Measurements from ENCODE around the gene SEZ6L. TPM values are rescaled to one million over a fixed set of nuclear protein-coding genes. Genes with fewer than 3 reads are reported as not detected.

The SEZ6L gene
- polyA plus RNA-seq, 1 donor from 2014 or later, result 31.9 TPM

DNA sequence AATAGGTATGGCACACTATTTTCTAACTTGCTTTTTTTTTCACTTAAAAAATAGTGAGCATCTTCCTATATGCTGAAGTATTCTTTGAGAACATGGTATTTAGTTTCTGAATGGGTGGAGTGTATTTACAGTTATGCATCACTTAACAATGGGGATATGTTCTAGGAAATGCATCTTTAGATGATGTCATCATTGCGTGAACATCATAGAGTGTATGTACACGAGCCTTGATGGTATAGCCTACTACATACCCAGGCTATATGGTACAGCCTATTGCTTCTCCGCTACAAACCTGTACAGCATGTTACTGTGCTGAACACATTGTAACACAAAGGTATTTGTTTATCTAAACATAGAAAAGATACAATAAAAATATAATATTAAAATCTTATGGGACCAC is 135.5 kb downstream of the SEZ6L start:
- H4K20me1 ChIP-seq (ENCODE audit: insufficient read depth), result no peaks in the 10 kb centered on the region
- H3K4me3 ChIP-seq (ENCODE audit: low read length), result no peak overlapping the region
- no peak overlapping the region for H3K9ac ChIP-seq (ENCODE audit: low read length)
- H3K27me3 ChIP-seq (ENCODE audit: insufficient read depth, low read depth, low read length), result no peaks in the 10 kb centered on the region
- H3K36me3 ChIP-seq (ENCODE audit: insufficient read depth, low read length), result no peaks in the 10 kb centered on the region
- no peak overlapping the region for H3K27ac ChIP-seq (ENCODE audit: low read length)
- no peaks in the 10 kb centered on the region for H3K79me2 ChIP-seq (replicated peaks; ENCODE audit: insufficient read depth, low read length)
- no peak overlapping the region for H2AFZ ChIP-seq (ENCODE audit: low read depth, low read length)
- no peaks in the 10 kb centered on the region for H3K9me2 ChIP-seq (ENCODE audit: insufficient read depth, low read length)
- H3K9me3 ChIP-seq (ENCODE audit: low read length), result no peaks in the 10 kb centered on the region
- no peak overlapping the region for H3K4me2 ChIP-seq (ENCODE audit: low read length)
- H3F3A ChIP-seq (ENCODE audit: insufficient read depth, low read length, poor library complexity, severe bottlenecking), result no peaks in the 10 kb centered on the region
- TF ChIP-seq EZH2 (IDR thresholded peaks at IDR 0.05; ENCODE audit: borderline replicate concordance, insufficient read depth, low read length, poor library complexity, severe bottlenecking) (no peak), MXI1 (conservative IDR thresholded peaks at IDR 0.05; ENCODE audit: poor library complexity, severe bottlenecking) (no peak), TAF1 (IDR thresholded peaks at IDR 0.05; ENCODE audit: low read depth) (no peak), POLR2AphosphoS5 (IDR thresholded peaks at IDR 0.05) (no peak), RAD21 (conservative IDR thresholded peaks at IDR 0.05) (no peak), SMC3 (conservative IDR thresholded peaks at IDR 0.05; ENCODE audit: poor library complexity) (no peak), EP300 (conservative IDR thresholded peaks at IDR 0.05; ENCODE audit: poor library complexity, severe bottlenecking) (no peak)
- TF ChIP-seq, protein P1, sequence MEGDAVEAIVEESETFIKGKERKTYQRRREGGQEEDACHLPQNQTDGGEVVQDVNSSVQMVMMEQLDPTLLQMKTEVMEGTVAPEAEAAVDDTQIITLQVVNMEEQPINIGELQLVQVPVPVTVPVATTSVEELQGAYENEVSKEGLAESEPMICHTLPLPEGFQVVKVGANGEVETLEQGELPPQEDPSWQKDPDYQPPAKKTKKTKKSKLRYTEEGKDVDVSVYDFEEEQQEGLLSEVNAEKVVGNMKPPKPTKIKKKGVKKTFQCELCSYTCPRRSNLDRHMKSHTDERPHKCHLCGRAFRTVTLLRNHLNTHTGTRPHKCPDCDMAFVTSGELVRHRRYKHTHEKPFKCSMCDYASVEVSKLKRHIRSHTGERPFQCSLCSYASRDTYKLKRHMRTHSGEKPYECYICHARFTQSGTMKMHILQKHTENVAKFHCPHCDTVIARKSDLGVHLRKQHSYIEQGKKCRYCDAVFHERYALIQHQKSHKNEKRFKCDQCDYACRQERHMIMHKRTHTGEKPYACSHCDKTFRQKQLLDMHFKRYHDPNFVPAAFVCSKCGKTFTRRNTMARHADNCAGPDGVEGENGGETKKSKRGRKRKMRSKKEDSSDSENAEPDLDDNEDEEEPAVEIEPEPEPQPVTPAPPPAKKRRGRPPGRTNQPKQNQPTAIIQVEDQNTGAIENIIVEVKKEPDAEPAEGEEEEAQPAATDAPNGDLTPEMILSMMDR (IDR thresholded peaks at IDR 0.05; ENCODE audit: poor library complexity, severe bottlenecking), result no peak
- TF ChIP-seq, protein P2, sequence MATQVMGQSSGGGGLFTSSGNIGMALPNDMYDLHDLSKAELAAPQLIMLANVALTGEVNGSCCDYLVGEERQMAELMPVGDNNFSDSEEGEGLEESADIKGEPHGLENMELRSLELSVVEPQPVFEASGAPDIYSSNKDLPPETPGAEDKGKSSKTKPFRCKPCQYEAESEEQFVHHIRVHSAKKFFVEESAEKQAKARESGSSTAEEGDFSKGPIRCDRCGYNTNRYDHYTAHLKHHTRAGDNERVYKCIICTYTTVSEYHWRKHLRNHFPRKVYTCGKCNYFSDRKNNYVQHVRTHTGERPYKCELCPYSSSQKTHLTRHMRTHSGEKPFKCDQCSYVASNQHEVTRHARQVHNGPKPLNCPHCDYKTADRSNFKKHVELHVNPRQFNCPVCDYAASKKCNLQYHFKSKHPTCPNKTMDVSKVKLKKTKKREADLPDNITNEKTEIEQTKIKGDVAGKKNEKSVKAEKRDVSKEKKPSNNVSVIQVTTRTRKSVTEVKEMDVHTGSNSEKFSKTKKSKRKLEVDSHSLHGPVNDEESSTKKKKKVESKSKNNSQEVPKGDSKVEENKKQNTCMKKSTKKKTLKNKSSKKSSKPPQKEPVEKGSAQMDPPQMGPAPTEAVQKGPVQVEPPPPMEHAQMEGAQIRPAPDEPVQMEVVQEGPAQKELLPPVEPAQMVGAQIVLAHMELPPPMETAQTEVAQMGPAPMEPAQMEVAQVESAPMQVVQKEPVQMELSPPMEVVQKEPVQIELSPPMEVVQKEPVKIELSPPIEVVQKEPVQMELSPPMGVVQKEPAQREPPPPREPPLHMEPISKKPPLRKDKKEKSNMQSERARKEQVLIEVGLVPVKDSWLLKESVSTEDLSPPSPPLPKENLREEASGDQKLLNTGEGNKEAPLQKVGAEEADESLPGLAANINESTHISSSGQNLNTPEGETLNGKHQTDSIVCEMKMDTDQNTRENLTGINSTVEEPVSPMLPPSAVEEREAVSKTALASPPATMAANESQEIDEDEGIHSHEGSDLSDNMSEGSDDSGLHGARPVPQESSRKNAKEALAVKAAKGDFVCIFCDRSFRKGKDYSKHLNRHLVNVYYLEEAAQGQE (IDR thresholded peaks at IDR 0.05; ENCODE audit: borderline replicate concordance), result no peak

DNA sequence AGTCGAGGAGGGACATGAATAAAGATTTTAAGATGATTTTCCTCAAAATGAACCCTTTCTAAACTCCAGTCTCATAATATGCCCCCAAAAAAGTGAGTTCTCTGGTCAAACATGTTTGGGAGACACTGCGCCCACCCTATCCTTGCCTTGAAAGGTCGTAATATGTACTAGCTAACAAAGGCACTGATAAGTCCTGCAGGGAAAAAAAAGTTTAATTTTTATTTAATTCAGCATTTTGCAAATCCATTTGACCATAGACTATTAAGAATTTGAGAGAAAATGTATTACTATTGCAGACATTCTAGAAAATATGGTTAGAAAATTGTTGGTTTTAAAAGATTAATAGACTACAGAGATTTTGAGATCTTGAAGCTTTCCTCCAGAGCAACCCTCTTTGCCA is 139.2 kb downstream of the SEZ6L start:
- Histone ChIP-seq H3K9me2 (ENCODE audit: insufficient read depth, low read length) (no peaks in the 10 kb centered on the region), H3K9me3 (ENCODE audit: low read length) (no peaks in the 10 kb centered on the region)
- no peak for TF ChIP-seq RAD21 (conservative IDR thresholded peaks at IDR 0.05)
- TF ChIP-seq MXI1 (conservative IDR thresholded peaks at IDR 0.05; ENCODE audit: poor library complexity, severe bottlenecking), result no peak
- no peak for TF ChIP-seq TAF1 (IDR thresholded peaks at IDR 0.05; ENCODE audit: low read depth)
- no peak for TF ChIP-seq POLR2AphosphoS5 (IDR thresholded peaks at IDR 0.05)
- TF ChIP-seq EP300 (conservative IDR thresholded peaks at IDR 0.05; ENCODE audit: poor library complexity, severe bottlenecking), result no peak
- TF ChIP-seq EZH2 (IDR thresholded peaks at IDR 0.05; ENCODE audit: borderline replicate concordance, insufficient read depth, low read length, poor library complexity, severe bottlenecking), result no peak
- TF ChIP-seq, protein P2 (IDR thresholded peaks at IDR 0.05; ENCODE audit: borderline replicate concordance), result no peak
- no peak for TF ChIP-seq SMC3 (conservative IDR thresholded peaks at IDR 0.05; ENCODE audit: poor library complexity)

More for the DNA sequence above, 139.2 kb downstream of the SEZ6L start:
- no peak overlapping the region for H2AFZ ChIP-seq (ENCODE audit: low read depth, low read length)
- no peaks in the 10 kb centered on the region for H3F3A ChIP-seq (ENCODE audit: insufficient read depth, low read length, poor library complexity, severe bottlenecking)
- no peaks in the 10 kb centered on the region for H4K20me1 ChIP-seq (ENCODE audit: insufficient read depth)
- H3K27ac ChIP-seq (ENCODE audit: low read length), result no peak overlapping the region
- H3K27me3 ChIP-seq (ENCODE audit: insufficient read depth, low read depth, low read length), result no peaks in the 10 kb centered on the region
- no peaks in the 10 kb centered on the region for H3K79me2 ChIP-seq (replicated peaks; ENCODE audit: insufficient read depth, low read length)
- H3K9ac ChIP-seq (ENCODE audit: low read length), result no peak overlapping the region
- H3K4me3 ChIP-seq (ENCODE audit: low read length), result no peak overlapping the region
- no peaks in the 10 kb centered on the region for H3K36me3 ChIP-seq (ENCODE audit: insufficient read depth, low read length)
- no peak overlapping the region for H3K4me2 ChIP-seq (ENCODE audit: low read length)

All from neural cell (in vitro differentiated cells).